ENCODE results near the gene UBE2E2. TPM values are rescaled to one million over a fixed set of nuclear protein-coding genes. Genes with fewer than 3 reads are reported as not detected.

UBE2E2 gene
- total RNA-seq, 3 donors from 2014 or later = 31.5 to 96.2 (median 59.7) TPM

DNA sequence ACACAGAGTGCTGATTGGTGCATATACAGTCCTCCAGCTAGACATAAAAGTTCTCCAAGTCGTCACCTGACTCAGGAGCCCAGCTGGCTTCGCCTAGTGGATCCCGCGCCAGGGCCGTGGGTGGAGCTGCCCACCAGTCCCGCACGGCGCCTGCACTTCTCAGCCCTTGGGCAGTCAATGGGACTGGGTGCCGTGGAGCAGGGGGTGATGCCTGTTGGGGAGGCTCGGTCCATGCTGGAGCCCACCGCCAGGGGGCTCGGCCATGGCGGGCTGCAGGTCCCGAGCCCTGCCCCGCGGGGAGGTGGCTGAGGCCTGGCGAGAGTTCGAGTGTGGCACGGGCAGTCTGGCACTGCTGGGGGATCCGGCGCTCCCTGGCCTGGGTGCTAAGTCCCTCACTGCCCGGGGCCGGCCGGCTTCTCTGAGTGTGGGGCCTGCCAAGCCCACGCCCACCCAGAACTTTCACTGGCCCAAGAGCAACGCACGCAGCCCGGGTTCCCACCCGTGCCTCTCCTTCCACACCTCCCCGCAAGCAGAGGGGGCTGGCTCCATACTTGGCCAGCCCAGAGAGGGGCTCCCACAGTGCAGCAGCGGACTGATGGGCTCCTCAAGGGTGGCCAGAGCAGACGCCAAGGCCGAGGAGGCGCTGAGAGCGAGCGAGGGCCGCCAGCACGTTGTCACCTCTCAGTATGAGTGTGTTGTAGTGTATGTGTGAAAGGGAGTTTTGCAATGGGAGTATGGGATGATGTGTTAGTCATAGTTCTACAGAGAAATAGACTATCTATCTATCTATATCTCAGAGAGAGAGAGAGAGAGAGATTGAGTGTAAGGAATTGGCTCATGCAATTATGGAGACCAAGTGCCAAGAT is 69.0 kb downstream of the UBE2E2 start:
- intact Hi-C loops (cut with DNase I; ENCODE audit: low total_unique reads) = no loop called here
- H3K4me3 ChIP-seq = no peak overlapping the region
- no peak for DNase-seq (ENCODE audit: low spot score in 2 of 2)

DNA sequence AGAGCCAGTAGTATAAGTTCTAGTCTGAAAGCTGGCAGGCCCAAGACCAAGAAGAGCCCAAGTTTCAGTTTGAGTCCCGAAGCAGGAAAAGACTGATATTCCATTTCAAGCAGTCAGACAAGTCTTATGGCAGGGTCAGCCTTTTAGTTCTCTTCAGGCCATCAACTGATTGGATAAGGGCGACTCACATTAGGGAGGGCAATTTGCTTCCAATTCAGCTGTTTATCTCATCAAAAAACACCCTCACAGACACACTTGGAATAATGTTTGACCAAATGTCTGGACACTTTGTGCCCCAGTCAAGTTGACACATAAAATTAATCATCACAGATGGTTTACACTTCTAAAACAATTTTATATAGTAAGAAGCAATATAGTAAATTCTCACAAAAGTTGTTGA is 69.7 kb downstream of the UBE2E2 start:
- intact Hi-C loops (cut with DNase I; ENCODE audit: low total_unique reads) = no loop called here
- no peak overlapping the region for H3K27ac ChIP-seq
- TF ChIP-seq, protein P1, sequence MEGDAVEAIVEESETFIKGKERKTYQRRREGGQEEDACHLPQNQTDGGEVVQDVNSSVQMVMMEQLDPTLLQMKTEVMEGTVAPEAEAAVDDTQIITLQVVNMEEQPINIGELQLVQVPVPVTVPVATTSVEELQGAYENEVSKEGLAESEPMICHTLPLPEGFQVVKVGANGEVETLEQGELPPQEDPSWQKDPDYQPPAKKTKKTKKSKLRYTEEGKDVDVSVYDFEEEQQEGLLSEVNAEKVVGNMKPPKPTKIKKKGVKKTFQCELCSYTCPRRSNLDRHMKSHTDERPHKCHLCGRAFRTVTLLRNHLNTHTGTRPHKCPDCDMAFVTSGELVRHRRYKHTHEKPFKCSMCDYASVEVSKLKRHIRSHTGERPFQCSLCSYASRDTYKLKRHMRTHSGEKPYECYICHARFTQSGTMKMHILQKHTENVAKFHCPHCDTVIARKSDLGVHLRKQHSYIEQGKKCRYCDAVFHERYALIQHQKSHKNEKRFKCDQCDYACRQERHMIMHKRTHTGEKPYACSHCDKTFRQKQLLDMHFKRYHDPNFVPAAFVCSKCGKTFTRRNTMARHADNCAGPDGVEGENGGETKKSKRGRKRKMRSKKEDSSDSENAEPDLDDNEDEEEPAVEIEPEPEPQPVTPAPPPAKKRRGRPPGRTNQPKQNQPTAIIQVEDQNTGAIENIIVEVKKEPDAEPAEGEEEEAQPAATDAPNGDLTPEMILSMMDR (IDR thresholded peaks at IDR 0.05) = no peak
- no peak for TF ChIP-seq POLR2A (IDR thresholded peaks at IDR 0.05)
- no peak for TF ChIP-seq POLR2AphosphoS5 (IDR thresholded peaks at IDR 0.05)
- peaks cover 6 to 9% of the 10 kb centered on the region in 2 donors for H3K9me3 ChIP-seq
- H3K4me3 ChIP-seq = no peak overlapping the region
- no peaks in the 10 kb centered on the region for H3K27me3 ChIP-seq
- H3K4me1 ChIP-seq = no peaks in the 10 kb centered on the region
- H3K36me3 ChIP-seq = no peaks in the 10 kb centered on the region
- DNase-seq (ENCODE audit: low spot score in 2 of 2) = no peak

More for the DNA sequence above, 69.0 kb downstream of the UBE2E2 start:
- no peaks in the 10 kb centered on the region for H3K4me1 ChIP-seq
- peaks cover 6 to 9% of the 10 kb centered on the region in 2 donors for H3K9me3 ChIP-seq
- TF ChIP-seq, protein P1 (IDR thresholded peaks at IDR 0.05) = no peak
- TF ChIP-seq POLR2AphosphoS5 (IDR thresholded peaks at IDR 0.05) (no peak), POLR2A (IDR thresholded peaks at IDR 0.05) (no peak)
- no peak overlapping the region for H3K27ac ChIP-seq
- no peaks in the 10 kb centered on the region for H3K27me3 ChIP-seq
- H3K36me3 ChIP-seq = no peaks in the 10 kb centered on the region

DNA sequence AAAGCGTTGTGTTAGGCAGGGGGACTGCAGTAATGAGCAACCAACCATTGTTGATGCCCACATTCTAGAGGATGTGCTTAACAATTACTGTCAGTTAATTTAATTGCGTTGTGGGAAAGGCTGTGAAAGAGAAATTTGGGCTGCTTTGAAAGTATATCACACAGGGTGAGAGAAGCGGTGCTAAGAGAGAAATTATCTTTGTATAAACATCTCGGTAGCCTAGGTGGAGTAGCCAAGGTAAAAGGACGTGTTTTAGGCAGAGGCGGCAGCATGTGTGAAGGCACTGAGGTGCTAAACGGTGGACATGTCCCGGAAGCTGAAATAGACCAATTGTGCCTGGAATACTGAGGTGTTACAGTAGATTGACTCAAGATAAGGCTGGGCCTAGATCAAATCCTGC is 71.9 kb downstream of the UBE2E2 start:
- no peaks in the 10 kb centered on the region for H3K4me1 ChIP-seq
- TF ChIP-seq, protein P1 (IDR thresholded peaks at IDR 0.05) = no peak
- TF ChIP-seq POLR2AphosphoS5 (IDR thresholded peaks at IDR 0.05) = no peak
- TF ChIP-seq POLR2A (IDR thresholded peaks at IDR 0.05) = no peak
- no peaks in the 10 kb centered on the region for H3K27me3 ChIP-seq
- intact Hi-C loops (cut with DNase I; ENCODE audit: low total_unique reads) = no loop called here
- no peaks in the 10 kb centered on the region for H3K36me3 ChIP-seq
- H3K4me3 ChIP-seq = no peak overlapping the region
- no peak overlapping the region for H3K27ac ChIP-seq
- no peak for DNase-seq (ENCODE audit: low spot score in 2 of 2)
- H3K9me3 ChIP-seq = peaks cover 6 to 9% of the 10 kb centered on the region in 2 donors

DNA sequence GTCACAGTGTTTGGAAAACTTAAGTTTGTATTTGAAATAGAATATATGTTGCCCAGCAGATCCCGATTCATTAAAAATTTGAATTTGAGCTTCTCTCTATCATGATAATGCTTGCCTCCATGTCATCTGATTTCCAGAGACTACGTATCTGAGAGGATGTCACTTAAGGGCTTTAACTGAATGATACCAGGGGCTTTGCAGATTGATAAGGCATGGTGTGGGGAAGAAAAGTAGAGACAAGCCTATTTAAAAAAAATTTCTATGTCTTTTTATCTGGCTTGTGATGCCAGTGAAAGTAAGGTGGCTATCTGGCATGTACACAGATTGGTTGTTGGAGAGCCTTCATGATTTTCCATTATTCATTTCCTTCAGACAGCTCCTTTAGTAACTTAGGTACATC is 72.7 kb downstream of the UBE2E2 start:
- H3K27ac ChIP-seq = no peak overlapping the region

More for the DNA sequence above, 72.7 kb downstream of the UBE2E2 start:
- TF ChIP-seq POLR2A (IDR thresholded peaks at IDR 0.05) = no peak
- no peak for TF ChIP-seq POLR2AphosphoS5 (IDR thresholded peaks at IDR 0.05)
- TF ChIP-seq, protein P1 (IDR thresholded peaks at IDR 0.05) = no peak
- no peak for DNase-seq (ENCODE audit: low spot score in 2 of 2)
- no peaks in the 10 kb centered on the region for H3K4me1 ChIP-seq
- intact Hi-C loops (cut with DNase I; ENCODE audit: low total_unique reads) = no loop called here
- H3K9me3 ChIP-seq = peaks cover 6 to 9% of the 10 kb centered on the region in 2 donors
- H3K36me3 ChIP-seq = no peaks in the 10 kb centered on the region
- H3K4me3 ChIP-seq = no peak overlapping the region
- H3K27me3 ChIP-seq = no peaks in the 10 kb centered on the region
